ENCODE measurements around the gene SPINK2.

GRCh38 chr4:56840559-56840958 is 19.1 kb upstream of the SPINK2 start:
- TF ChIP-seq TCF7L2 (IDR thresholded peaks at IDR 0.05; ENCODE audit: low read depth, low read length) (no peak), CEBPB (IDR thresholded peaks at IDR 0.05; ENCODE audit: borderline replicate concordance, low read depth, low read length) (no peak), NCOR1 (IDR thresholded peaks at IDR 0.05; ENCODE audit: borderline replicate concordance, low read length) (no peak), NFYC (CRISPR knock-in tag; IDR thresholded peaks at IDR 0.05) (no peak), CTCF (CRISPR knock-in tag; IDR thresholded peaks at IDR 0.05) (no peak), SRSF4 (IDR thresholded peaks at IDR 0.05; ENCODE audit: low read depth, low read length, poor library complexity, severe bottlenecking) (no peak), ZNF7 (CRISPR knock-in tag; IDR thresholded peaks at IDR 0.05) (no peak), ZNF121 (CRISPR knock-in tag; IDR thresholded peaks at IDR 0.05) (no peak)
- TF ChIP-seq, protein P1, sequence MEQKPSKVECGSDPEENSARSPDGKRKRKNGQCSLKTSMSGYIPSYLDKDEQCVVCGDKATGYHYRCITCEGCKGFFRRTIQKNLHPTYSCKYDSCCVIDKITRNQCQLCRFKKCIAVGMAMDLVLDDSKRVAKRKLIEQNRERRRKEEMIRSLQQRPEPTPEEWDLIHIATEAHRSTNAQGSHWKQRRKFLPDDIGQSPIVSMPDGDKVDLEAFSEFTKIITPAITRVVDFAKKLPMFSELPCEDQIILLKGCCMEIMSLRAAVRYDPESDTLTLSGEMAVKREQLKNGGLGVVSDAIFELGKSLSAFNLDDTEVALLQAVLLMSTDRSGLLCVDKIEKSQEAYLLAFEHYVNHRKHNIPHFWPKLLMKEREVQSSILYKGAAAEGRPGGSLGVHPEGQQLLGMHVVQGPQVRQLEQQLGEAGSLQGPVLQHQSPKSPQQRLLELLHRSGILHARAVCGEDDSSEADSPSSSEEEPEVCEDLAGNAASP (CRISPR knock-in tag; IDR thresholded peaks at IDR 0.05; ENCODE audit: borderline replicate concordance) = no peak
- TF ChIP-seq, protein P2, sequence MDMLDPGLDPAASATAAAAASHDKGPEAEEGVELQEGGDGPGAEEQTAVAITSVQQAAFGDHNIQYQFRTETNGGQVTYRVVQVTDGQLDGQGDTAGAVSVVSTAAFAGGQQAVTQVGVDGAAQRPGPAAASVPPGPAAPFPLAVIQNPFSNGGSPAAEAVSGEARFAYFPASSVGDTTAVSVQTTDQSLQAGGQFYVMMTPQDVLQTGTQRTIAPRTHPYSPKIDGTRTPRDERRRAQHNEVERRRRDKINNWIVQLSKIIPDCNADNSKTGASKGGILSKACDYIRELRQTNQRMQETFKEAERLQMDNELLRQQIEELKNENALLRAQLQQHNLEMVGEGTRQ (IDR thresholded peaks at IDR 0.05; ENCODE audit: low read depth, low read length) = no peak
- TF ChIP-seq, protein P2 (CRISPR knock-in tag; IDR thresholded peaks at IDR 0.05; ENCODE audit: borderline replicate concordance) = no peak
- TF ChIP-seq, protein P3, sequence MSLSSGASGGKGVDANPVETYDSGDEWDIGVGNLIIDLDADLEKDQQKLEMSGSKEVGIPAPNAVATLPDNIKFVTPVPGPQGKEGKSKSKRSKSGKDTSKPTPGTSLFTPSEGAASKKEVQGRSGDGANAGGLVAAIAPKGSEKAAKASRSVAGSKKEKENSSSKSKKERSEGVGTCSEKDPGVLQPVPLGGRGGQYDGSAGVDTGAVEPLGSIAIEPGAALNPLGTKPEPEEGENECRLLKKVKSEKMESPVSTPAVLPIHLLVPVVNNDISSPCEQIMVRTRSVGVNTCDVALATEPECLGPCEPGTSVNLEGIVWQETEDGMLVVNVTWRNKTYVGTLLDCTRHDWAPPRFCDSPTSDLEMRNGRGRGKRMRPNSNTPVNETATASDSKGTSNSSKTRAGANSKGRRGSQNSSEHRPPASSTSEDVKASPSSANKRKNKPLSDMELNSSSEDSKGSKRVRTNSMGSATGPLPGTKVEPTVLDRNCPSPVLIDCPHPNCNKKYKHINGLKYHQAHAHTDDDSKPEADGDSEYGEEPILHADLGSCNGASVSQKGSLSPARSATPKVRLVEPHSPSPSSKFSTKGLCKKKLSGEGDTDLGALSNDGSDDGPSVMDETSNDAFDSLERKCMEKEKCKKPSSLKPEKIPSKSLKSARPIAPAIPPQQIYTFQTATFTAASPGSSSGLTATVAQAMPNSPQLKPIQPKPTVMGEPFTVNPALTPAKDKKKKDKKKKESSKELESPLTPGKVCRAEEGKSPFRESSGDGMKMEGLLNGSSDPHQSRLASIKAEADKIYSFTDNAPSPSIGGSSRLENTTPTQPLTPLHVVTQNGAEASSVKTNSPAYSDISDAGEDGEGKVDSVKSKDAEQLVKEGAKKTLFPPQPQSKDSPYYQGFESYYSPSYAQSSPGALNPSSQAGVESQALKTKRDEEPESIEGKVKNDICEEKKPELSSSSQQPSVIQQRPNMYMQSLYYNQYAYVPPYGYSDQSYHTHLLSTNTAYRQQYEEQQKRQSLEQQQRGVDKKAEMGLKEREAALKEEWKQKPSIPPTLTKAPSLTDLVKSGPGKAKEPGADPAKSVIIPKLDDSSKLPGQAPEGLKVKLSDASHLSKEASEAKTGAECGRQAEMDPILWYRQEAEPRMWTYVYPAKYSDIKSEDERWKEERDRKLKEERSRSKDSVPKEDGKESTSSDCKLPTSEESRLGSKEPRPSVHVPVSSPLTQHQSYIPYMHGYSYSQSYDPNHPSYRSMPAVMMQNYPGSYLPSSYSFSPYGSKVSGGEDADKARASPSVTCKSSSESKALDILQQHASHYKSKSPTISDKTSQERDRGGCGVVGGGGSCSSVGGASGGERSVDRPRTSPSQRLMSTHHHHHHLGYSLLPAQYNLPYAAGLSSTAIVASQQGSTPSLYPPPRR (CRISPR knock-in tag; IDR thresholded peaks at IDR 0.05; ENCODE audit: borderline replicate concordance) = no peak
- TF ChIP-seq, protein P4, sequence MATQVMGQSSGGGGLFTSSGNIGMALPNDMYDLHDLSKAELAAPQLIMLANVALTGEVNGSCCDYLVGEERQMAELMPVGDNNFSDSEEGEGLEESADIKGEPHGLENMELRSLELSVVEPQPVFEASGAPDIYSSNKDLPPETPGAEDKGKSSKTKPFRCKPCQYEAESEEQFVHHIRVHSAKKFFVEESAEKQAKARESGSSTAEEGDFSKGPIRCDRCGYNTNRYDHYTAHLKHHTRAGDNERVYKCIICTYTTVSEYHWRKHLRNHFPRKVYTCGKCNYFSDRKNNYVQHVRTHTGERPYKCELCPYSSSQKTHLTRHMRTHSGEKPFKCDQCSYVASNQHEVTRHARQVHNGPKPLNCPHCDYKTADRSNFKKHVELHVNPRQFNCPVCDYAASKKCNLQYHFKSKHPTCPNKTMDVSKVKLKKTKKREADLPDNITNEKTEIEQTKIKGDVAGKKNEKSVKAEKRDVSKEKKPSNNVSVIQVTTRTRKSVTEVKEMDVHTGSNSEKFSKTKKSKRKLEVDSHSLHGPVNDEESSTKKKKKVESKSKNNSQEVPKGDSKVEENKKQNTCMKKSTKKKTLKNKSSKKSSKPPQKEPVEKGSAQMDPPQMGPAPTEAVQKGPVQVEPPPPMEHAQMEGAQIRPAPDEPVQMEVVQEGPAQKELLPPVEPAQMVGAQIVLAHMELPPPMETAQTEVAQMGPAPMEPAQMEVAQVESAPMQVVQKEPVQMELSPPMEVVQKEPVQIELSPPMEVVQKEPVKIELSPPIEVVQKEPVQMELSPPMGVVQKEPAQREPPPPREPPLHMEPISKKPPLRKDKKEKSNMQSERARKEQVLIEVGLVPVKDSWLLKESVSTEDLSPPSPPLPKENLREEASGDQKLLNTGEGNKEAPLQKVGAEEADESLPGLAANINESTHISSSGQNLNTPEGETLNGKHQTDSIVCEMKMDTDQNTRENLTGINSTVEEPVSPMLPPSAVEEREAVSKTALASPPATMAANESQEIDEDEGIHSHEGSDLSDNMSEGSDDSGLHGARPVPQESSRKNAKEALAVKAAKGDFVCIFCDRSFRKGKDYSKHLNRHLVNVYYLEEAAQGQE (IDR thresholded peaks at IDR 0.05; ENCODE audit: borderline replicate concordance in 1 of 2, low read depth in 1 of 2, low read length in 2 of 2) = no peak
